ENCODE results near the gene TMEM156. TPM values are rescaled to one million over a fixed set of nuclear protein-coding genes. Genes with fewer than 3 reads are reported as not detected.

TMEM156 gene
- total and polyA plus RNA-seq, 2 donors (not counting 3 experiments of a cell fraction or from before 2014, with no cell fraction given) = 0.39 to 1.00 TPM

DNA sequence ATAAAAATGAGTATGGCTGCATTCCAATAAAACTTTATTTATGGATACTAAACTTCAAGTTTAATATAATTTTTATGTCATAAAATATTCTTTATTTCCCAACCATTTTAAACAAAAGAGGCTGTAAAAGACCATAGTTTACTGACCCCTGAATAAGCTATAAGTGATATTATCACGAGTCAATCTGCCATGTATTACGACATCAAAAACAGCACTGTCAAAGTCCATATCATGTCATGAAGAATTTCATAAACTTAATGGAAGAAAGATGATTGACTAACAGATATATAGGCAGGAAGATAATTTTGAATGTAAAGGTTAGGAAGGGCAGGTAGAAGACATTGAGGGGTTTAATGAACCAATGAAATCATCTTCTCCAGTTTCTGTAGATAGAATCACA, 18.2 kb downstream of the TMEM156 start:
- no peak for DNase-seq (ENCODE audit: low read depth, low spot score)
- Histone ChIP-seq H3K36me3 (ENCODE audit: control insufficient read depth in 2 of 2, extremely low read depth in 1 of 2, insufficient read depth in 2 of 2, low read length in 2 of 2) (no peaks in the 10 kb centered on the region), H3K4me3 (replicated peaks in 1 of 3; ENCODE audit: insufficient read depth in 1 of 3, low read depth in 1 of 3, low read length in 3 of 3) (no peak overlapping the region), H2AFZ (ENCODE audit: low read depth, low read length) (no peak overlapping the region), H3K27me3 (ENCODE audit: control insufficient read depth in 2 of 2, insufficient read depth in 2 of 2, low read length in 2 of 2) (no peaks in the 10 kb centered on the region), H3K9me3 (replicated peaks; ENCODE audit: control insufficient read depth, insufficient read depth, low read length) (no peaks in the 10 kb centered on the region), H3K4me2 (ENCODE audit: insufficient read depth, low read length) (no peak overlapping the region), H3K27ac (ENCODE audit: insufficient read depth, low read depth, low read length) (no peak overlapping the region), H3K79me2 (ENCODE audit: control insufficient read depth, insufficient read depth, low read length) (no peaks in the 10 kb centered on the region), H3K9ac (replicated peaks; ENCODE audit: extremely low read depth, insufficient read depth, low read length) (no peak overlapping the region), H3K9me1 (replicated peaks; ENCODE audit: control insufficient read depth, extremely low read depth, insufficient read depth, low read length) (no peaks in the 10 kb centered on the region), H3K4me1 (ENCODE audit: control insufficient read depth, extremely low read depth, insufficient read depth, low read length) (no peaks in the 10 kb centered on the region), H4K20me1 (replicated peaks; ENCODE audit: control insufficient read depth, extremely low read depth, insufficient read depth, low read length) (no peaks in the 10 kb centered on the region)
- intact Hi-C loops (cut with micrococcal nuclease) (no loop called here), dilution Hi-C loops (cut with MboI; ENCODE audit: extremely low pct_ligation_motif_present, low sequenced_read_pairs) (no loop called here)
- ChIA-PET CTCF (no interaction called here), POLR2A (no interaction called here)
- no TSS peak for BruUV-seq (replicated peaks)
- no peak for TF ChIP-seq POLR2A (IDR thresholded peaks at IDR 0.05; ENCODE audit: low read depth, low read length)
- TF ChIP-seq, protein P1, sequence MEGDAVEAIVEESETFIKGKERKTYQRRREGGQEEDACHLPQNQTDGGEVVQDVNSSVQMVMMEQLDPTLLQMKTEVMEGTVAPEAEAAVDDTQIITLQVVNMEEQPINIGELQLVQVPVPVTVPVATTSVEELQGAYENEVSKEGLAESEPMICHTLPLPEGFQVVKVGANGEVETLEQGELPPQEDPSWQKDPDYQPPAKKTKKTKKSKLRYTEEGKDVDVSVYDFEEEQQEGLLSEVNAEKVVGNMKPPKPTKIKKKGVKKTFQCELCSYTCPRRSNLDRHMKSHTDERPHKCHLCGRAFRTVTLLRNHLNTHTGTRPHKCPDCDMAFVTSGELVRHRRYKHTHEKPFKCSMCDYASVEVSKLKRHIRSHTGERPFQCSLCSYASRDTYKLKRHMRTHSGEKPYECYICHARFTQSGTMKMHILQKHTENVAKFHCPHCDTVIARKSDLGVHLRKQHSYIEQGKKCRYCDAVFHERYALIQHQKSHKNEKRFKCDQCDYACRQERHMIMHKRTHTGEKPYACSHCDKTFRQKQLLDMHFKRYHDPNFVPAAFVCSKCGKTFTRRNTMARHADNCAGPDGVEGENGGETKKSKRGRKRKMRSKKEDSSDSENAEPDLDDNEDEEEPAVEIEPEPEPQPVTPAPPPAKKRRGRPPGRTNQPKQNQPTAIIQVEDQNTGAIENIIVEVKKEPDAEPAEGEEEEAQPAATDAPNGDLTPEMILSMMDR (IDR thresholded peaks at IDR 0.05; ENCODE audit: extremely low read depth in 1 of 2, insufficient read depth in 1 of 2, low read depth in 1 of 2, low read length in 2 of 2) = no peak
- TF ChIP-seq EZH2 (IDR thresholded peaks at IDR 0.05; ENCODE audit: borderline replicate concordance, low read depth, low read length, severe bottlenecking) = no peak
- no peak for TF ChIP-seq MYC (IDR thresholded peaks at IDR 0.05; ENCODE audit: low read depth, low read length)
- TF ChIP-seq FOS (IDR thresholded peaks at IDR 0.05; ENCODE audit: borderline replicate concordance, insufficient read depth, low read length) = no peak
- no peak for TF ChIP-seq POLR2AphosphoS5 (IDR thresholded peaks at IDR 0.05; ENCODE audit: insufficient read depth, low read depth, low read length)
- TF ChIP-seq, protein P2, sequence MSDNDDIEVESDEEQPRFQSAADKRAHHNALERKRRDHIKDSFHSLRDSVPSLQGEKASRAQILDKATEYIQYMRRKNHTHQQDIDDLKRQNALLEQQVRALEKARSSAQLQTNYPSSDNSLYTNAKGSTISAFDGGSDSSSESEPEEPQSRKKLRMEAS (IDR thresholded peaks at IDR 0.05; ENCODE audit: insufficient read depth, insufficient read length) = no peak
- no peak for TF ChIP-seq GATA2 (IDR thresholded peaks at IDR 0.05; ENCODE audit: insufficient read depth, insufficient read length, low read depth, low read length)
- no peak for TF ChIP-seq JUN (IDR thresholded peaks at IDR 0.05; ENCODE audit: borderline replicate concordance, insufficient read depth, insufficient read length, low read depth)
- FAIRE-seq = no peak
